ENCODE data around the gene IQCE. TPM values are rescaled to one million over a fixed set of nuclear protein-coding genes. Genes with fewer than 3 reads are reported as not detected.

Gene IQCE
- total RNA-seq, 4 donors from 2014 or later = 10.5 to 18.6 (median 12.8) TPM

DNA sequence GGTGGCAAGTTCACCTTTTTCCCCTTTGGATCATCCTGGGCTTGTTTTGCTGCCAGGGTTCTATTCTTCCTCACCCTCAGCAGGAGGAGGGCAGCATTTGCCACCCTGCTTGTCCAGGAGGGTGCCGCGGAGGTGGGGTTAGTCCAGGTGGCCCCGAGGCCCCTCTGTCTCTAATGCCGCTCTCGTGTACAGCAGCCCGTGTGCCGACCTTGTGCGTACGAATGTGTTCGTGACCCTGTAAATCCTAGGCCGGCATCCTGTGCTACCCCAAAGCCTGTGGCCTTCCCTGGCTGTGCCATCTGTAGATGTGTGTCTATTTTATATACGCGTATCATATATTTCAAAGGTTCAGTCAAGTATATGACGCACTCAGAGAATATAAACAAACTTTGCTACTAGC, 10.6 kb downstream of the IQCE start:
- WGBS, 2 donors = 96 to 98% methylated on average over 14 of the region's 14 CpGs
- no peak overlapping the region for H3K4me3 ChIP-seq (ENCODE audit: low read depth, poor library complexity, severe bottlenecking)
- DNase-seq (ENCODE audit: low spot score in 2 of 2) = no peak
- intact Hi-C loops (cut with DNase I; ENCODE audit: low total_unique reads) = no loop called here
- TF ChIP-seq, protein P1, sequence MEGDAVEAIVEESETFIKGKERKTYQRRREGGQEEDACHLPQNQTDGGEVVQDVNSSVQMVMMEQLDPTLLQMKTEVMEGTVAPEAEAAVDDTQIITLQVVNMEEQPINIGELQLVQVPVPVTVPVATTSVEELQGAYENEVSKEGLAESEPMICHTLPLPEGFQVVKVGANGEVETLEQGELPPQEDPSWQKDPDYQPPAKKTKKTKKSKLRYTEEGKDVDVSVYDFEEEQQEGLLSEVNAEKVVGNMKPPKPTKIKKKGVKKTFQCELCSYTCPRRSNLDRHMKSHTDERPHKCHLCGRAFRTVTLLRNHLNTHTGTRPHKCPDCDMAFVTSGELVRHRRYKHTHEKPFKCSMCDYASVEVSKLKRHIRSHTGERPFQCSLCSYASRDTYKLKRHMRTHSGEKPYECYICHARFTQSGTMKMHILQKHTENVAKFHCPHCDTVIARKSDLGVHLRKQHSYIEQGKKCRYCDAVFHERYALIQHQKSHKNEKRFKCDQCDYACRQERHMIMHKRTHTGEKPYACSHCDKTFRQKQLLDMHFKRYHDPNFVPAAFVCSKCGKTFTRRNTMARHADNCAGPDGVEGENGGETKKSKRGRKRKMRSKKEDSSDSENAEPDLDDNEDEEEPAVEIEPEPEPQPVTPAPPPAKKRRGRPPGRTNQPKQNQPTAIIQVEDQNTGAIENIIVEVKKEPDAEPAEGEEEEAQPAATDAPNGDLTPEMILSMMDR (IDR thresholded peaks at IDR 0.05) = no peak
- no peak for TF ChIP-seq POLR2A (IDR thresholded peaks at IDR 0.05)

DNA sequence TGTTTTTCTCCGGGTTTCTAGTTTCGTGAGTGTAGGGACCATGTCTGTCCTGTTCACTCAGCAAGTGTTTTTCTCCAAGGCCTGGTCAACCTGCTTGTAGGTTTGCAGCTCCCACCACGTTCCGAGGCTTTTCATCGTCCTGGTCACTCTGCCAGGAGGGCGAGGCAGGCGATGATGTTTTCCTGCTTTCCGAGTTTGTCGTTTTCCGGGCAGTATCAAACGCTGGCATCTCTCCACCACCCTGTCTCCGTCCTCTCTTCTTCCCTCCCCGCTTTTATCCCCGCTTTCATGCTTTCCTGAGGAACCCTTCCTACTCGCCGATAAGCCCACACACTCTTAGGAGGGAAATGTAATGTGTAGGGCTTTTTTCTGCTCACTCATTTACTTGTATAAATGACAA, 11.2 kb downstream of the IQCE start:
- DNase-seq (ENCODE audit: low spot score in 2 of 2) = no peak
- 80 to 87% methylated on average over 16 of the region's 16 CpGs for WGBS, 2 donors
- intact Hi-C loops (cut with DNase I; ENCODE audit: low total_unique reads) = no loop called here
- TF ChIP-seq, protein P1 (IDR thresholded peaks at IDR 0.05) = no peak
- no peak for TF ChIP-seq POLR2A (IDR thresholded peaks at IDR 0.05)
- no peak overlapping the region for H3K4me3 ChIP-seq (ENCODE audit: low read depth, poor library complexity, severe bottlenecking)

- H3K4me3 ChIP-seq (ENCODE audit: low read depth, poor library complexity, severe bottlenecking) = no peak overlapping the region
- TF ChIP-seq, protein P1 (IDR thresholded peaks at IDR 0.05) = no peak
- no peak for TF ChIP-seq POLR2A (IDR thresholded peaks at IDR 0.05)
- WGBS, 2 donors = 87 to 92% methylated on average over 15 of the region's 15 CpGs
- DNase-seq (ENCODE audit: low spot score in 2 of 2) = no peak
- intact Hi-C loops (cut with DNase I; ENCODE audit: low total_unique reads) = no loop called here
Measured at GRCh38 chr7:2571409-2571808, 12.6 kb downstream of the IQCE start.

GRCh38 chr7:2572101-2572842, 13.5 kb downstream of the IQCE start:
- TF ChIP-seq, protein P1 (IDR thresholded peaks at IDR 0.05) = no peak
- TF ChIP-seq POLR2A (IDR thresholded peaks at IDR 0.05) = no peak
- intact Hi-C loops (cut with DNase I; ENCODE audit: low total_unique reads) = no loop called here
- no peak overlapping the region for H3K4me3 ChIP-seq (ENCODE audit: low read depth, poor library complexity, severe bottlenecking)
- WGBS, 2 donors = 74 to 75% methylated on average over 22 of the region's 22 CpGs
- DNase-seq (ENCODE audit: low spot score in 2 of 2) = no peak

DNA sequence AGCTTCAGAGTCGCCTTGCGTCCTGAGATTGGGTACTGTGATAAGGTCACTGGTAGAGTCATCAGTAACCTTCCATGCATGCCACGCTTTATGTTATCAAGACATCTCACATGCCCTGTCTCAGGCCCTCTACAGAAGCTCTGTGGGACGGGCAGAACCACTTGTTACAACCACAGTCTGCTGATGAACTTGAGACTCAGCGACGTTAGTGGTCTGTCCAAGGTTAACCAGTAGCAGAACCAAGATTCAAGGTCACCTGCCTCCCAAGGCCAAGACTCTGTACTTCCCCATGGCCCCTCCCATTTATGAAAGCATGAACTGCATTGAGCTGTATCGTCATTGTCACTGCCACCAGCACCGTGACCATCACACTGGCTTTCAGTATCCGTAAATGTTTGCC, 15.0 kb downstream of the IQCE start:
- WGBS, 2 donors = 88 to 90% methylated on average over 9 of the region's 9 CpGs
- DNase-seq (ENCODE audit: low spot score in 2 of 2) = no peak
- intact Hi-C loops (cut with DNase I; ENCODE audit: low total_unique reads) = no loop called here
- H3K4me3 ChIP-seq (ENCODE audit: low read depth, poor library complexity, severe bottlenecking) = no peak overlapping the region
- TF ChIP-seq, protein P1 (IDR thresholded peaks at IDR 0.05) = no peak
- no peak for TF ChIP-seq POLR2A (IDR thresholded peaks at IDR 0.05)
